22Rv1 (cell line): Measurements from ENCODE around the gene KAT5.
"Not testable (repeated sequence)": the region's sequence is repeated elsewhere in the genome, so short reads cannot be mapped to it uniquely, and the experiment has no call there.

Source experiments
- H3K27ac ChIP-seq: fragments of 450-650 bp; 2 replicates; pipeline ENCODE4 v1.5.1; 2017
- CTCF ChIP-seq: fragments of 450-650 bp; IDR thresholded peaks from 2 replicates; pipeline ENCODE4 v1.5.1; 2017; ENCODE audit warnings: mild to moderate bottlenecking
- ZFX ChIP-seq: fragments of 450-650 bp; IDR thresholded peaks from 2 replicates; pipeline ENCODE4 v1.6.1; 2017; ENCODE audit warnings: antibody characterized with exemption, borderline replicate concordance

Gene KAT5

GRCh38 chr11:65700399-65700798 lies 11.7 kb upstream of the KAT5 start:
- H3K27ac ChIP-seq = no peak overlapping the region
- TF ChIP-seq CTCF (no peak), ZFX (no peak)

DNA sequence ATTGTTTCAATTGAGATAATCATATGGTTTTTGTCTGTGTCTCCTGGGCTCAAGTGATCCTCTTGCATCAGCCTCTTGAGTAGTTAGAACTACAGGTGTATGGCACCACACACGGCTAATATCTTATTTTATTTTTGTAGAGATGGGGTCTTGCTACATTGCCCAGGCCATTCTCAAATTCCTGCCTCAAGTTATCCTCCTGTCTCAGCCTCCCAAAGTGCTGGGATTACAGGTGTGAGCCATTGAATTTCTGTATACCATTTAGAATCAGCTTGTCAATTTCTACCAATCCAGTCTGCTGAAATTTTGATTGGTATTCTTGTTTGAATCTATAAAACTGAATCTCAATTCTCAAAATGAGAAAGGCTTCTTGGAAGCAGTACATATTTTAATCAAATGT lies 10.4 kb upstream of the KAT5 start:
- TF ChIP-seq ZFX (no peak), CTCF (no peak)
- no peak overlapping the region for H3K27ac ChIP-seq

- TF ChIP-seq ZFX (no peak), CTCF (no peak)
- H3K27ac ChIP-seq = no peak overlapping the region
Observed at GRCh38 chr11:65703846-65704245, 8.2 kb upstream of the KAT5 start.

GRCh38 chr11:65706303-65706763 lies 5.7 kb upstream of the KAT5 start:
- not testable (repeated sequence) for H3K27ac ChIP-seq
- TF ChIP-seq CTCF = peak; percentile 83

DNA sequence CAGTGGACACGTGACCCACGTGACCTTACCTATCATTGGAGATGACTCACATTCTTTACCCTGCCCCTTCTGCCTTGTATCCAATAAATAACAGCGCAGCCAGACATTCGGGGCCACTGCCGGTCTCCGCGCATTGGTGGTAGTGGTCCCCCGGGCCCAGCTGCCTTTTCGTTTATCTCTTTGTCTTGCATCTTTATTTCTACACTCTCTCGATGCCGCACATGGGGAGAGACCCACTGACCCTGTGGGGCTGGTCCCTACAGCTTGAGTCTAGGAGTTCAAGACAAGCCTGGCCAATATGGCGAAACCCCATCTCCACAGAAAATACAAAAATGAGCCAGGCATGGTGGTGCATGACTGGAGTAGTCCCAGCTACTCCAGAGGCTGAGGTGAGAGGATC lies 5.0 kb upstream of the KAT5 start:
- not testable (repeated sequence) for H3K27ac ChIP-seq

GRCh38 chr11:65708451-65708850 lies 3.6 kb upstream of the KAT5 start:
- H3K27ac ChIP-seq = no peak overlapping the region
- TF ChIP-seq ZFX = no peak
- TF ChIP-seq CTCF = no peak

GRCh38 chr11:65709661-65710060 lies 2.4 kb upstream of the KAT5 start:
- TF ChIP-seq ZFX (no peak), CTCF (no peak)
- H3K27ac ChIP-seq = no peak overlapping the region

GRCh38 chr11:65710421-65710820 lies 1.6 kb upstream of the KAT5 start:
- H3K27ac ChIP-seq = peak overlapping the region; percentile 96

More at GRCh38 chr11:65710421-65710820, 1.6 kb upstream of the KAT5 start:
- TF ChIP-seq CTCF = no peak
- TF ChIP-seq ZFX = no peak
